ENCODE data around the gene C17orf75. TPM values are rescaled to one million over a fixed set of nuclear protein-coding genes. Genes with fewer than 3 reads are reported as not detected.

Gene C17orf75
- total and polyA plus RNA-seq, 4 donors, result 4.7 to 10.1 (median 7.6) TPM

DNA sequence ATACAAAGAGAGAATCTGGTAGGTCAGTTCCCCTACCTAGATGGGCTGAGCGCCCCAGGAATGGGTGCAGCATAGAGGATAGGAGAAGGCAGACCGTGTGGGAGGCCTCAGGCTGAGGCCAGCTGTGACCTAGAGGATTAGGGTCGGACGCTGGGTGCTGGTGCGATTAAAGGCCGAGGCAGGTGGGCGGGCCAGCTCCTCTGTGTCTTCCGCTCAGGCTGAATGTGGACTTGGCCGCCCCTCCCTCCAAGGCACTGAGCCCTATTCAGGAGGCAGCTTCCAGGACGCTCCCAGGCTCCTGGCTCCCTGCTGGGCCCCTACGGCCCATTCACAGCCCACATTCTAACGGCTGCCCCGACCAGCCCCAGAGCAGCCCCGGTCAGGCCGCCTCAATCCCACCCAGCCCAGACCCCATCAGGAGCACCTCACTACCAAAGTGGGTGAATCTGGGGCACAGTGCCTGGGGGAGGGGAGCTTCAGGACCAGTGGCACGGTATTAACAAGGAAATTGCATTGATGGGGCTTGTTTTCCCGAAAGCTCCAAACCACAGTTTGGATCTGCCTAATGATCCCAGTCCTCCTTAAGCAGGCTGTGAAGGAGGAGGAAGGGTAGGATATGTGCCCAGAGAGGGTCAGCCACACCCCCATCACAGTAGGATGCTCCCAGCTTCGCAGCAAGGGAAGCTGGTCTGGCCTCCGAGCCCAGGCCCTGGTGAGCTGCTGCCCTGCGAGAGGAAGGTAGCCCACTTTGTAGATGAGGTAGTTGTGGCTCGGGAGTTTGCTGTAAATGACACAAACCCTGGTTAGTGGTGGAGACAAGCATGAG, 61.9 kb downstream of the C17orf75 start:
- no peak overlapping the region for H3K9ac ChIP-seq (ENCODE audit: low read depth in 1 of 2, low read length in 2 of 2)

GRCh38 chr17:32278815-32279214, 63.2 kb downstream of the C17orf75 start:
- WGBS, result 91% methylated on average over 2 of the region's 2 CpGs
- DNase-seq (ENCODE audit: low spot score), result no peak

More for the DNA sequence above, 61.9 kb downstream of the C17orf75 start:
- no peak overlapping the region for H3K4me3 ChIP-seq (ENCODE audit: low read depth in 1 of 3, low read length in 3 of 3)
- H3K4me1 ChIP-seq (ENCODE audit: control insufficient read depth in 4 of 4, insufficient read depth in 4 of 4, low read length in 3 of 4), result no peaks in the 10 kb centered on the region
- no peaks in the 10 kb centered on the region for H3K27me3 ChIP-seq (ENCODE audit: control insufficient read depth in 4 of 4, insufficient read depth in 4 of 4, low read length in 3 of 4)
- H3K9me3 ChIP-seq (ENCODE audit: control insufficient read depth in 4 of 4, low read length in 3 of 4), result no peaks in the 10 kb centered on the region
- H3K36me3 ChIP-seq (ENCODE audit: control insufficient read depth in 4 of 4, insufficient read depth in 3 of 4, low read depth in 1 of 4, low read length in 3 of 4), result no peaks in the 10 kb centered on the region
- no peak for DNase-seq (ENCODE audit: low spot score)
- 87% methylated on average over 21 of the region's 21 CpGs for WGBS
- TF ChIP-seq RXRA (IDR thresholded peaks at IDR 0.05) (no peak), HNF4A (conservative IDR thresholded peaks at IDR 0.05) (no peak), JUND (IDR thresholded peaks at IDR 0.05) (no peak), NR2F2 (IDR thresholded peaks at IDR 0.05) (no peak), FOXA1 (IDR thresholded peaks at IDR 0.05) (no peak)
- TF ChIP-seq, protein P1, sequence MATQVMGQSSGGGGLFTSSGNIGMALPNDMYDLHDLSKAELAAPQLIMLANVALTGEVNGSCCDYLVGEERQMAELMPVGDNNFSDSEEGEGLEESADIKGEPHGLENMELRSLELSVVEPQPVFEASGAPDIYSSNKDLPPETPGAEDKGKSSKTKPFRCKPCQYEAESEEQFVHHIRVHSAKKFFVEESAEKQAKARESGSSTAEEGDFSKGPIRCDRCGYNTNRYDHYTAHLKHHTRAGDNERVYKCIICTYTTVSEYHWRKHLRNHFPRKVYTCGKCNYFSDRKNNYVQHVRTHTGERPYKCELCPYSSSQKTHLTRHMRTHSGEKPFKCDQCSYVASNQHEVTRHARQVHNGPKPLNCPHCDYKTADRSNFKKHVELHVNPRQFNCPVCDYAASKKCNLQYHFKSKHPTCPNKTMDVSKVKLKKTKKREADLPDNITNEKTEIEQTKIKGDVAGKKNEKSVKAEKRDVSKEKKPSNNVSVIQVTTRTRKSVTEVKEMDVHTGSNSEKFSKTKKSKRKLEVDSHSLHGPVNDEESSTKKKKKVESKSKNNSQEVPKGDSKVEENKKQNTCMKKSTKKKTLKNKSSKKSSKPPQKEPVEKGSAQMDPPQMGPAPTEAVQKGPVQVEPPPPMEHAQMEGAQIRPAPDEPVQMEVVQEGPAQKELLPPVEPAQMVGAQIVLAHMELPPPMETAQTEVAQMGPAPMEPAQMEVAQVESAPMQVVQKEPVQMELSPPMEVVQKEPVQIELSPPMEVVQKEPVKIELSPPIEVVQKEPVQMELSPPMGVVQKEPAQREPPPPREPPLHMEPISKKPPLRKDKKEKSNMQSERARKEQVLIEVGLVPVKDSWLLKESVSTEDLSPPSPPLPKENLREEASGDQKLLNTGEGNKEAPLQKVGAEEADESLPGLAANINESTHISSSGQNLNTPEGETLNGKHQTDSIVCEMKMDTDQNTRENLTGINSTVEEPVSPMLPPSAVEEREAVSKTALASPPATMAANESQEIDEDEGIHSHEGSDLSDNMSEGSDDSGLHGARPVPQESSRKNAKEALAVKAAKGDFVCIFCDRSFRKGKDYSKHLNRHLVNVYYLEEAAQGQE (IDR thresholded peaks at IDR 0.05), result no peak
- TF ChIP-seq, protein P2, sequence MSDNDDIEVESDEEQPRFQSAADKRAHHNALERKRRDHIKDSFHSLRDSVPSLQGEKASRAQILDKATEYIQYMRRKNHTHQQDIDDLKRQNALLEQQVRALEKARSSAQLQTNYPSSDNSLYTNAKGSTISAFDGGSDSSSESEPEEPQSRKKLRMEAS (IDR thresholded peaks at IDR 0.05), result no peak
- no peak overlapping the region for H3K27ac ChIP-seq (ENCODE audit: low read depth in 1 of 2, low read length in 2 of 2)

More at GRCh38 chr17:32278815-32279214, 63.2 kb downstream of the C17orf75 start:
- H3K4me3 ChIP-seq (ENCODE audit: low read depth in 1 of 3, low read length in 3 of 3), result no peak overlapping the region
- H3K27me3 ChIP-seq (ENCODE audit: control insufficient read depth in 4 of 4, insufficient read depth in 4 of 4, low read length in 3 of 4), result no peaks in the 10 kb centered on the region
- no peak overlapping the region for H3K9ac ChIP-seq (ENCODE audit: low read depth in 1 of 2, low read length in 2 of 2)
- TF ChIP-seq, protein P3, sequence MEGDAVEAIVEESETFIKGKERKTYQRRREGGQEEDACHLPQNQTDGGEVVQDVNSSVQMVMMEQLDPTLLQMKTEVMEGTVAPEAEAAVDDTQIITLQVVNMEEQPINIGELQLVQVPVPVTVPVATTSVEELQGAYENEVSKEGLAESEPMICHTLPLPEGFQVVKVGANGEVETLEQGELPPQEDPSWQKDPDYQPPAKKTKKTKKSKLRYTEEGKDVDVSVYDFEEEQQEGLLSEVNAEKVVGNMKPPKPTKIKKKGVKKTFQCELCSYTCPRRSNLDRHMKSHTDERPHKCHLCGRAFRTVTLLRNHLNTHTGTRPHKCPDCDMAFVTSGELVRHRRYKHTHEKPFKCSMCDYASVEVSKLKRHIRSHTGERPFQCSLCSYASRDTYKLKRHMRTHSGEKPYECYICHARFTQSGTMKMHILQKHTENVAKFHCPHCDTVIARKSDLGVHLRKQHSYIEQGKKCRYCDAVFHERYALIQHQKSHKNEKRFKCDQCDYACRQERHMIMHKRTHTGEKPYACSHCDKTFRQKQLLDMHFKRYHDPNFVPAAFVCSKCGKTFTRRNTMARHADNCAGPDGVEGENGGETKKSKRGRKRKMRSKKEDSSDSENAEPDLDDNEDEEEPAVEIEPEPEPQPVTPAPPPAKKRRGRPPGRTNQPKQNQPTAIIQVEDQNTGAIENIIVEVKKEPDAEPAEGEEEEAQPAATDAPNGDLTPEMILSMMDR (IDR thresholded peaks at IDR 0.05; ENCODE audit: low read depth, low read length, missing input control), result no peak
- no peak for TF ChIP-seq YY1 (IDR thresholded peaks at IDR 0.05)
- no peak for TF ChIP-seq JUND (IDR thresholded peaks at IDR 0.05)
- TF ChIP-seq RXRA (IDR thresholded peaks at IDR 0.05), result no peak
- TF ChIP-seq HNF4G (IDR thresholded peaks at IDR 0.05), result no peak
- no peak overlapping the region for H3K27ac ChIP-seq (ENCODE audit: low read depth in 1 of 2, low read length in 2 of 2)
- H3K9me3 ChIP-seq (ENCODE audit: control insufficient read depth in 4 of 4, low read length in 3 of 4), result no peaks in the 10 kb centered on the region
- no peaks in the 10 kb centered on the region for H3K4me1 ChIP-seq (ENCODE audit: control insufficient read depth in 4 of 4, insufficient read depth in 4 of 4, low read length in 3 of 4)
- H3K36me3 ChIP-seq (ENCODE audit: control insufficient read depth in 4 of 4, insufficient read depth in 3 of 4, low read depth in 1 of 4, low read length in 3 of 4), result no peaks in the 10 kb centered on the region

Other genes with a start within 250 kb of the C17orf75 start
- gene RHOT1, start 199.7 kb downstream of the C17orf75 start, total RNA-seq, result 10 to 100 TPM; 20.2 to 43.4 TPM
- gene RHOT1, start 199.7 kb downstream of the C17orf75 start, polyA plus RNA-seq, result 10 to 100 TPM in 1 of 2 donors, 1 to 10 TPM in 1; 8.1 to 14.0 TPM
- gene RHBDL3, start 76.3 kb downstream of the C17orf75 start, total RNA-seq, result under 1 TPM; 0.05 to 0.17 TPM
- gene RHBDL3, start 76.3 kb downstream of the C17orf75 start, polyA plus RNA-seq, result under 1 TPM in 1 of 2 donors, not detected in 1; 0.02 TPM
- 100 to 1,000 TPM in 1 of 2 donors, 10 to 100 TPM in 1; 74.0 to 142 TPM for gene ZNF207, start 8.0 kb upstream of the C17orf75 start, total RNA-seq
- 10 to 100 TPM; 38.3 to 39.6 TPM for gene ZNF207, start 8.0 kb upstream of the C17orf75 start, polyA plus RNA-seq
- 10 to 100 TPM; 53.4 to 83.0 TPM for gene PSMD11, start 102.3 kb upstream of the C17orf75 start, total RNA-seq
- 10 to 100 TPM; 42.1 to 97.4 TPM for gene PSMD11, start 102.3 kb upstream of the C17orf75 start, polyA plus RNA-seq
- gene CDK5R1, start 144.8 kb upstream of the C17orf75 start, total RNA-seq, result under 1 TPM; 0.84 to 0.93 TPM
- gene CDK5R1, start 144.8 kb upstream of the C17orf75 start, polyA plus RNA-seq, result under 1 TPM; 0.08 to 0.44 TPM

Data from liver (tissue), 9 donors.